ENCODE results near the gene STRN4. TPM values are rescaled to one million over a fixed set of nuclear protein-coding genes. Genes with fewer than 3 reads are reported as not detected.

STRN4 gene
- total RNA-seq, 2 experiments from 2014 or later = 52.5 to 63.5 TPM

- peaks cover 2% of the 10 kb centered on the region for H3K9me3 Mint-ChIP-seq
- DNase-seq (no peak), ATAC-seq (no peak)
- TF ChIP-seq, protein P1, sequence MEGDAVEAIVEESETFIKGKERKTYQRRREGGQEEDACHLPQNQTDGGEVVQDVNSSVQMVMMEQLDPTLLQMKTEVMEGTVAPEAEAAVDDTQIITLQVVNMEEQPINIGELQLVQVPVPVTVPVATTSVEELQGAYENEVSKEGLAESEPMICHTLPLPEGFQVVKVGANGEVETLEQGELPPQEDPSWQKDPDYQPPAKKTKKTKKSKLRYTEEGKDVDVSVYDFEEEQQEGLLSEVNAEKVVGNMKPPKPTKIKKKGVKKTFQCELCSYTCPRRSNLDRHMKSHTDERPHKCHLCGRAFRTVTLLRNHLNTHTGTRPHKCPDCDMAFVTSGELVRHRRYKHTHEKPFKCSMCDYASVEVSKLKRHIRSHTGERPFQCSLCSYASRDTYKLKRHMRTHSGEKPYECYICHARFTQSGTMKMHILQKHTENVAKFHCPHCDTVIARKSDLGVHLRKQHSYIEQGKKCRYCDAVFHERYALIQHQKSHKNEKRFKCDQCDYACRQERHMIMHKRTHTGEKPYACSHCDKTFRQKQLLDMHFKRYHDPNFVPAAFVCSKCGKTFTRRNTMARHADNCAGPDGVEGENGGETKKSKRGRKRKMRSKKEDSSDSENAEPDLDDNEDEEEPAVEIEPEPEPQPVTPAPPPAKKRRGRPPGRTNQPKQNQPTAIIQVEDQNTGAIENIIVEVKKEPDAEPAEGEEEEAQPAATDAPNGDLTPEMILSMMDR (IDR thresholded peaks at IDR 0.05) = no peak
- POLR2A ChIA-PET = interaction anchor here (0.8 to 5.6 kb wide), 8 partner anchors 9 to 71 kb away, joined by 3 to 47 read pairs (median 5); no protein-coding TSS in a partner anchor
- H3K27me3 Mint-ChIP-seq = no peaks in the 10 kb centered on the region
- CTCF ChIA-PET = interaction anchor here (1.4 to 3.7 kb wide), 7 partner anchors 14 to 54 kb away, joined by 3 to 30 read pairs (median 6); no protein-coding TSS in a partner anchor
- H3K36me3 Mint-ChIP-seq (ENCODE audit: low read depth) = peaks cover 65% of the 10 kb centered on the region
- H3K27ac Mint-ChIP-seq = peak overlapping the region; percentile 98
- H3K4me3 Mint-ChIP-seq = peak overlapping the region; percentile 98
- intact Hi-C loops (cut with micrococcal nuclease) = loop anchor here (10.0 kb wide), 1 partner anchor 59 kb away; no protein-coding TSS in a partner anchor
- peaks cover 33% of the 10 kb centered on the region for H3K4me1 Mint-ChIP-seq (ENCODE audit: low read depth)
These were observed 39.7 kb upstream of the STRN4 start for GRCh38 chr19:46785980-46786235.

DNA sequence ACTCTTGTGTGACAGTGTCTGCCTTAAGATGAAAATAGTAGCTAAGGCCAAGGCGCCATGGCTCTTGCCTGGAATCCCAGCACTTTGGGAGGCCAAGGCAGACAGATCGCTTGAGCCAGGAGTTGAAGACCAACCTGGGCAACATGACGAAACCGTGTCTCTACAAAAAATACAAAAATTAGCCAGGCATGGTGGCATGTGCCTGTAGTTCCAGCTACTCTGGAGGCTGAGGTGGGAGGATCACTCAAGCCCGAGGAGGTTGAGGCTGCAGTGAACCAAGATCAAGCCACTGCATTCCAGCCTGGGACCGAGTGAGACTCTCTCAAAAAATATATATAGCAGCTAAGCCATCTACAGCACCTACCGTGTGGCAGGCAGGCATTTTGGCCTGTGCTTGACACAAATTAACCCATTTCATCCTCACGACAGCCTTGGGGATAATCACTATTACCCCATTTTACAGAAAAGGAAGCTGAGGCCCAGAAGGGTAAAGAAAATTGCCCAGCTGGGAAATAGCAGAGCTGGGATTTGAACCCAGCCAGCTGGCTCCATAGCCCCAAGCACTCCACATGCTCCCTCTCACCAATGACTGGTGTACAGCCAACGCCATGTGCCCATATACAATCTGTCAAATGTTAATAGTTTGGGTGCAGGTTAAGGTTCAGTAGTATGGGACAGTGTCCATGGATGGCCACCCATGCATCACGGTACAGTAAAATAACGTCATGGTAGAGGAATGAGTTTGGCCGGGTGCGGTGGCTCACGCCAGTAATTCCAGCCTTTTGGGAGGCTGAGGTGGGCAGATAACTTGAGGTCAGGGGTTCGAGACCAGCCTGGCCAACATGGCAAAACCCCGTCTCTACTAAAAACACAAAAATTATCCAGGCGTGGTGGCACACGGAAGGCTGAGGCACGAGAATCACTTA lies 39.1 kb upstream of the STRN4 start:
- CTCF ChIA-PET = interaction anchor here (0.9 to 3.7 kb wide), 12 partner anchors 13 to 346 kb away, joined by 3 to 30 read pairs (median 6); no protein-coding TSS in a partner anchor
- TF ChIP-seq, protein P1 (IDR thresholded peaks at IDR 0.05) = no peak
- Mint-ChIP-seq H3K4me1 (ENCODE audit: low read depth) (peaks cover 34% of the 10 kb centered on the region), H3K9me3 (peaks cover 2% of the 10 kb centered on the region), H3K36me3 (ENCODE audit: low read depth) (peaks cover 65% of the 10 kb centered on the region), H3K27ac (peak overlapping the region; percentile 98), H3K27me3 (no peaks in the 10 kb centered on the region), H3K4me3 (peak overlapping the region; percentile 98)
- no peak for ATAC-seq
- DNase-seq = no peak
- POLR2A ChIA-PET = interaction anchor here (1.2 to 5.6 kb wide), 11 partner anchors 9 to 71 kb away, joined by 3 to 47 read pairs (median 5); no protein-coding TSS in a partner anchor
- intact Hi-C loops (cut with micrococcal nuclease) = loop anchor here (10.0 kb wide), 1 partner anchor 59 kb away; no protein-coding TSS in a partner anchor

DNA sequence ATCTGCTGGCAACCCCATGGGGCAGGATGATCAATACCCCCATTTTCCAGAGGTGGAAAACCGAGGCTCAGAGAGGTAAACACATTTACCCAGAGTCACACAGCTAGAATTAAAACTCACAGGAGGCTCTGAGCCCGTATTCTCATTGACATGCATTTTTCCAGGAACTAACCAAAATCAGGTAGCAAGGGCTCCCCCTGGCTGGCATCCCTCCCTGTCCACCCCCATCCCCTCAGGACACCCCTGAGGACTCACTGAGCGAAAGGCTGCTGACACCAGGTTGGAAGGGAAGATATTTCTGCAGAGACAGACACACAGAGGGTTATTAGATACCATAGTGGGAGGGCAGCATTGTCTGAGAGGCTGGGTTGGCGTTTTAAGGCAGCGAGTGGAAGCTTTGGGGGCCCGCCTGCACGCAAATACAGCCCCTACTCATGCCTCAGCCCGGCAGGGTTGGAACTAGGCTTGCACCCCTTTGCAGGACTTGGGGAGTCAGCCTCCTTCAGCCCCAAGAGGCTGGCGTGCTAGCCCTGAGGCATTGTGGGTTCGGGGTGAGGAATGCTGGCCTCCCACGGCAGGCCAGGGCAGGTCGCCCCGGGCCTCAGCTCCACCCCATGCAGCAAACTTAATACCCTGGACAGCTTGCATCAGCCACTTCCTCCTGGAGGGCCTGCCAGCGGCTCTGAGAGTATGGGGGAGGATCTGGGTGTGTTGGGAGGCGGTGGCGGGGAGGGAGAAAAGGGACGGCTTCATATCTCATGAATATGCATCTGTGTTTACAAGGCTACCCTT lies 38.2 kb upstream of the STRN4 start:
- ATAC-seq = peak; percentile 38
- peak overlapping the region; percentile 98 for H3K27ac Mint-ChIP-seq
- POLR2A ChIA-PET = interaction anchor here (0.8 to 5.6 kb wide), 12 partner anchors 8 to 115 kb away, joined by 3 to 47 read pairs (median 4); no protein-coding TSS in a partner anchor
- intact Hi-C loops (cut with micrococcal nuclease) = loop anchor here (10.0 kb wide), 1 partner anchor 60 kb away; no protein-coding TSS in a partner anchor
- peak; percentile 86 for DNase-seq
- peaks cover 33% of the 10 kb centered on the region for H3K4me1 Mint-ChIP-seq (ENCODE audit: low read depth)
- no peaks in the 10 kb centered on the region for H3K27me3 Mint-ChIP-seq
- TF ChIP-seq, protein P1 (IDR thresholded peaks at IDR 0.05) = no peak
- H3K4me3 Mint-ChIP-seq = peak overlapping the region; percentile 98
- CTCF ChIA-PET = interaction anchor here (0.9 to 3.7 kb wide), 12 partner anchors 11 to 347 kb away, joined by 3 to 30 read pairs (median 4); no protein-coding TSS in a partner anchor
- peaks cover 2% of the 10 kb centered on the region for H3K9me3 Mint-ChIP-seq
- H3K36me3 Mint-ChIP-seq (ENCODE audit: low read depth) = peaks cover 70% of the 10 kb centered on the region

GRCh38 chr19:46783670-46784069 lies 37.4 kb upstream of the STRN4 start:
- DNase-seq = no peak
- intact Hi-C loops (cut with micrococcal nuclease) = loop anchor here (10.0 kb wide), 1 partner anchor 61 kb away; no protein-coding TSS in a partner anchor

More at GRCh38 chr19:46783670-46784069, 37.4 kb upstream of the STRN4 start:
- peaks cover 76% of the 10 kb centered on the region for H3K36me3 Mint-ChIP-seq (ENCODE audit: low read depth)
- H3K4me3 Mint-ChIP-seq = peak overlapping the region; percentile 98
- H3K9me3 Mint-ChIP-seq = no peaks in the 10 kb centered on the region
- CTCF ChIA-PET = interaction anchor here (0.9 to 3.7 kb wide), 5 partner anchors 12 to 56 kb away, joined by 3 to 30 read pairs (median 12); no protein-coding TSS in a partner anchor
- POLR2A ChIA-PET = interaction anchor here (0.8 to 5.6 kb wide), 6 partner anchors 12 to 116 kb away, joined by 3 to 47 read pairs (median 4); no protein-coding TSS in a partner anchor
- TF ChIP-seq, protein P1 (IDR thresholded peaks at IDR 0.05) = no peak
- H3K4me1 Mint-ChIP-seq (ENCODE audit: low read depth) = peaks cover 29% of the 10 kb centered on the region
- H3K27ac Mint-ChIP-seq = peak overlapping the region; percentile 98
- H3K27me3 Mint-ChIP-seq = no peaks in the 10 kb centered on the region
- no peak for ATAC-seq
